ENCODE measurements around the gene DHX58. TPM values are rescaled to one million over a fixed set of nuclear protein-coding genes. Genes with fewer than 3 reads are reported as not detected.

The DHX58 gene
- total RNA-seq, 2 experiments from 2014 or later: 23.8 to 31.1 TPM

GRCh38 chr17:42078396-42079043 lies 34.0 kb downstream of the DHX58 start:
- ATAC-seq: no peak
- Mint-ChIP-seq H3K36me3 (ENCODE audit: low read depth) (no peaks in the 10 kb centered on the region), H3K27ac (no peak overlapping the region), H3K27me3 (peaks cover 4% of the 10 kb centered on the region), H3K4me1 (no peaks in the 10 kb centered on the region), H3K9me3 (ENCODE audit: low read depth) (no peaks in the 10 kb centered on the region), H3K4me3 (no peak overlapping the region)
- intact Hi-C loops (cut with DNase I, micrococcal nuclease): no loop called here
- DNase-seq: no peak
- ChIA-PET CTCF (interaction anchor here (1.1 kb wide), 1 partner anchor 13 kb away, joined by 3 read pairs; no protein-coding TSS in a partner anchor), POLR2A (no interaction called here)

DNA sequence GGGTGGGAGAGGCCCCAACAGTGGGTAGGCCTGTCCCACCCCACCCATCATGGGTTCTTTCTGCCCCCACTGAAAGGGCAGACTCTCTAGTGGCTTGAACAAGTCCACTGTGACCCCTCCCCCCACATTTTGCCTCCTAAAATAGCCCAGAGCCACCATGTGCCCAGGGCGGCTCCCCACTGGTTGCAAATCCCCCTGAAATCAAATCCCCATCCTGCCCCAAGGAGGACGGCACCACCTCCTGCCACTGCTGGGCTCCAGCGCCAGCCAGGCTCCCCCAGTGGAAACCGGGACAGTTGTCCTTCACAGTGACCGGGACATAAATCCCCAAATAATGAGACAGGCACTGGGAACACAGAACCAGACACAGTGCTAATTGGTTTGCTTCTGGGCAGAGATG lies 34.8 kb downstream of the DHX58 start:
- Mint-ChIP-seq H3K4me3 (no peak overlapping the region), H3K27ac (no peak overlapping the region), H3K9me3 (ENCODE audit: low read depth) (no peaks in the 10 kb centered on the region), H3K27me3 (peaks cover 6% of the 10 kb centered on the region), H3K36me3 (ENCODE audit: low read depth) (no peaks in the 10 kb centered on the region), H3K4me1 (no peaks in the 10 kb centered on the region)
- DNase-seq: no peak
- CTCF ChIA-PET: no interaction called here
- intact Hi-C loops (cut with DNase I, micrococcal nuclease): no loop called here
- ATAC-seq: no peak
- POLR2A ChIA-PET: no interaction called here

DNA sequence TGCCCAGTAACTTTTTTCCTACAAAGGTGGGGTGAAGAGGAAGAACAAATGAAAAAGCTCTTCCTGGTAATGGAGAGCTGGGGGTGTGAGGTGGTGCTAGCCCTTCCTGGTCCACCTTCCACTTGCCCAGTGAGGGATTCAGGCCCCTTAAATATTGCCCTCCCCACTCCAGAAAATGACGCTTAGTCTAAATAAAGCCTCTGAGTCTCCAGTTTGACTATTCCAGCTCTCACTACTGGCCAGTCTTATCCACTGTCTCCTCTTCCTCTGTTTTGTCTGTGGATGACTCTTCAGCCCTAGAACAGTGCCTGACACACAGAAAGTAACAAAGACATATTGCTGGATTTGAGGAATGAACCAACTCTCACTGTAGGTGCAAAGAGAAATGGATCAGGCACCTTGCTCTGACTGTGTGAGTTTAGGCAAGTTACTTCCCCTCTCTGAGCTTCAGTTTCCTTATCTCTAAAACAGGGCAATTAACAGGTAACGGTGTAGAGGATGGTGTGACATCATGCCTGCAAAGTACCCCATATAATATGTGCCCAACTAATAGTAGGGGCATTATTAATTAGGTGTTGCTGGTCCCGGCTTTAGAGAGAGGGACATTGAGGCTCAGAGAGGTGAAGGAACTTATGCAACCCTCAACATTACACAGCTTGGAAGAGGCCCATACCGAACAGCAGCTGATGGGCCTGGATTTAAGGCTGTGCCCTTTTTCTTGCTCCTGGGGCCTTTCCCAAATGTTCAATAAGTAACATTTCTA lies 35.5 kb downstream of the DHX58 start:
- DNase-seq (no peak), ATAC-seq (no peak)
- H3K27me3 Mint-ChIP-seq: peaks cover 7% of the 10 kb centered on the region
- H3K4me3 Mint-ChIP-seq: no peak overlapping the region
- intact Hi-C loops (cut with DNase I, micrococcal nuclease): no loop called here
- no peaks in the 10 kb centered on the region for H3K9me3 Mint-ChIP-seq (ENCODE audit: low read depth)
- POLR2A ChIA-PET: no interaction called here
- CTCF ChIA-PET: interaction anchor here (0.7 to 1.1 kb wide), 3 partner anchors 9 to 127 kb away, joined by 3 to 4 read pairs (median 4); no protein-coding TSS in a partner anchor
- no peak overlapping the region for H3K27ac Mint-ChIP-seq
- peaks cover 2% of the 10 kb centered on the region for H3K4me1 Mint-ChIP-seq
- H3K36me3 Mint-ChIP-seq (ENCODE audit: low read depth): no peaks in the 10 kb centered on the region

DNA sequence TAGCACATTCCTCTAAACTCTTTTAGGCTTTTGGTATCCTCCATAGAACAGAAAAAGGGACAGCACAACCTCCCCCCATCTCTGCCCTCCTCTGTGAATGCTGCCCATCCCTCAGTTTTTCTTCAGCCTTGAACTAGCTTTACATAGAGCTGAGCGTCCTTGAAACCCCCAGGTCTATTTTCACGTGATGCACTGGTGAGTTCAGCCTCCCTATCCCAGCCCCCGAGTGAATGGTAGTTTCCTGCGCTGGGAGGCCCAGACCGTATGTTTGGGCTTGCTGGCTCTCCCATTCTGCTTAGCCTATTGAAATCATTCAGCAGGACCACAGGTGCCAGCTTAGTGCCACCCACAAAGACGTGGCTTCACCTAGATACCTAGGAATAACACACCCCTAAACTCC lies 36.7 kb downstream of the DHX58 start:
- intact Hi-C loops (cut with DNase I, micrococcal nuclease): no loop called here

DNA sequence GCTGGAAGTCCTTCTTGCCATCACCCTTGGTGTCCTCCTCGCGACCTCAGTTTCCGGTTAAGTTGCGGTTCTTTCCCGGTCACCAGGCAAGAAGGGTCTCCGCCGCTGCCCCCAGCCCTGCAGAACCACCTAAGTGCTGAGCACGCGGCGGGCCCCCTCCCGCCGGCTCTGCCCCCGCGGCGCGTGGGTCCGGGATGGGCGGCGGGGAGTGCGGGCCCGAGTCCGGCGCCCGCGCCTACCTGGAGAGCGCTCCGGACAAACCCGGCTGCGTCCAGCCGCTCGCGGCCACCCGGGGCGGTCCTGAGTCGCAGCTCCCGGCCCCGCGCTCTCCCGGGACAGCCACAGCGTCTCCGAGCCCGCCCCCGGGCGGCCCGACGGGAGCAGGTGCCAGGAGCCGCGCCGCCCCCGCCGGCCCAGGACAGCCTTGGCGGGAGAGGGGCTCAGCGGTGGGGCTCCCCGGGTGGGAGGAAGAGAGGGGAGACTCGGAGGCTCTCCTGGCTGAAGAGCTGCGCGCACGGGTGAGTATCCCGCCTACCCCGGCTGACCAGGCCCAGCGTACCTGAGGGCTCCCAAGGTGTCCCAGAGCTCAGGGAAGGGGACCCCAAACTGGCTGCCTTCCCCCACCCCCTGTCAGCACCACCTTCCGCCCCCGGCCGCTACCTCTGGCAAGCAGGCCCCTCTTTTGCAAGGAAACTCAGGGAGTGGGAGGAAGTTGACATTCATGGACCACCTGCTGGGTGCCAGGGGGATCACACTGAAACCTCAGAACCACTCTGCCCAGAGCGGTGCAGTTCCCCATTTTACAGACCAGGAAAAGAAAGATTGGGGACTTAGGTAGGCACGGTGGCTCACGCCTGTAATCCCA lies 40.0 kb downstream of the DHX58 start:
- Mint-ChIP-seq H3K27ac (no peak overlapping the region), H3K36me3 (ENCODE audit: low read depth) (no peaks in the 10 kb centered on the region), H3K4me3 (peak overlapping the region; percentile 33), H3K27me3 (peaks cover 15% of the 10 kb centered on the region), H3K4me1 (peaks cover 6% of the 10 kb centered on the region), H3K9me3 (ENCODE audit: low read depth) (no peaks in the 10 kb centered on the region)
- ATAC-seq (peak; percentile 21), DNase-seq (no peak)
- POLR2A ChIA-PET: interaction anchor here (0.5 kb wide), 1 partner anchor 491 kb away, joined by 4 read pairs; no protein-coding TSS in a partner anchor
- CTCF ChIA-PET: interaction anchor here (0.6 to 1.0 kb wide), 3 partner anchors 23 to 109 kb away, joined by 3 to 5 read pairs (median 3); no protein-coding TSS in a partner anchor
- intact Hi-C loops (cut with DNase I, micrococcal nuclease): no loop called here

More for the DNA sequence above, 36.7 kb downstream of the DHX58 start:
- ATAC-seq (no peak), DNase-seq (no peak)
- Mint-ChIP-seq H3K27me3 (peaks cover 15% of the 10 kb centered on the region), H3K4me3 (no peak overlapping the region), H3K27ac (no peak overlapping the region), H3K4me1 (peaks cover 6% of the 10 kb centered on the region), H3K36me3 (ENCODE audit: low read depth) (no peaks in the 10 kb centered on the region), H3K9me3 (ENCODE audit: low read depth) (no peaks in the 10 kb centered on the region)
- ChIA-PET CTCF (no interaction called here), POLR2A (no interaction called here)

GRCh38 chr17:42071810-42072209 lies 40.7 kb downstream of the DHX58 start:
- intact Hi-C loops (cut with DNase I, micrococcal nuclease): no loop called here
- ChIA-PET POLR2A (no interaction called here), CTCF (interaction anchor here (0.6 to 1.3 kb wide), 4 partner anchors 24 to 110 kb away, joined by 3 to 5 read pairs (median 4); no protein-coding TSS in a partner anchor)
- Mint-ChIP-seq H3K27ac (no peak overlapping the region), H3K4me3 (peak overlapping the region; percentile 33), H3K4me1 (peaks cover 6% of the 10 kb centered on the region), H3K9me3 (ENCODE audit: low read depth) (no peaks in the 10 kb centered on the region), H3K36me3 (ENCODE audit: low read depth) (no peaks in the 10 kb centered on the region), H3K27me3 (peaks cover 15% of the 10 kb centered on the region)
- DNase-seq (no peak), ATAC-seq (no peak)

DNA sequence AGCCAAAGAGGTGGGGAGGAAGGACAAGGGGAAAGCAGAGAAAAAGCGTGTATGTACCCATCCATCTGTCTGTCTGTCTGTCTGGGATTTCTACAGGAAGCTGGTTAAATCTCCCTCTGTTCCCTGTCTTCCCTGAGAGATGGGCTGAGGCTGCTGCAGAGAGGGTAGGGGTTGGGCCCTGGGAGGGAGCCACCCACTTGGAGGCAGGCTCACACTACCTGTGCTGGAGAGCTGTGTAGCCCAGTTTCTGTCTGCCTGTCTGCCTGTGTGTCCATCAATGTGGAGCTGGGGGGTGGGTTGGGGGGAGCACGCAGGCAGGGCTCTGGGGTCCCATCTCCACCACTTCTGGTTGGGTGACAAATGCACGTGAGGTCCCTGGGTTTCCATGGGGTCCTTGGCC lies 43.5 kb downstream of the DHX58 start:
- Mint-ChIP-seq H3K36me3 (ENCODE audit: low read depth) (no peaks in the 10 kb centered on the region), H3K9me3 (ENCODE audit: low read depth) (no peaks in the 10 kb centered on the region), H3K4me3 (no peak overlapping the region), H3K4me1 (peaks cover 12% of the 10 kb centered on the region), H3K27ac (no peak overlapping the region), H3K27me3 (peaks cover 14% of the 10 kb centered on the region)
- ATAC-seq: no peak
- no peak for DNase-seq
- ChIA-PET POLR2A (no interaction called here), CTCF (interaction anchor here (1.2 to 1.9 kb wide), 3 partner anchors 29 to 49 kb away, joined by 3 to 8 read pairs (median 3); partner anchors contain the start of gene ZNF385C)
- intact Hi-C loops (cut with DNase I, micrococcal nuclease): no loop called here

DNA sequence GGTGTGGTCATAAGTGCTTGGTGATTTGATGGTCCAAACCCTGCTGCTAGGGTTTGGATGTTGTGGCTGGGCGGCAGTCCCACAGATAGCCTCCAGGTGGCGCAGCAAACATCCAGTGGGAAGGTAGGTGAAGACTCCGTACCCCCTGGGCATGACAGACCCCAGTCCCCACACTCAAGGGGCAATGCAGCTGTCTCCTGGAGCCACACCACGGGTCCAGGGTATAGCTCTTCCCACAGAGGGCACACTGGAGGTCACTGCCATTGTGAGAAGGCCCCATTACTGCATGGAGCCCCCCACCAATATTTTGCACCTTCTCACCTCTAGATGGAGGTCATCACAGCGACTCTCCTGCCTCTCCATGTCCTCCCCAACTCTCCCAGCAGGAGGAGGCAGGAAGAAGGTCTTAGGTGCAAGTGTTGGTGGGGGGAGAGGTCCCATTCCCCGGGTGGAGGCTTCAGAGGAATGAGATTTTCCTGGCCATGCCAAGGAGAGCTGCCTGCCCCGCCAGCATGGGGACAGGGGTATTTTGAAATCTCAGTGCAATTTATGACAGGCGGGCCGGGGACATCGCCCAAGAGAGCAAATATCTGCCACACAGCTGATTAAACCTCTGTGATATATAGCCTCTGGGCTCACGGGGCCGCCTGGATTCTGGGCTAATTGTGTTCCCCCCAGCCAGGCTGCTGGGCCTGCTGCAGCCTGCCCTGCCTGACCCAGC lies 45.0 kb downstream of the DHX58 start:
- no peaks in the 10 kb centered on the region for H3K9me3 Mint-ChIP-seq (ENCODE audit: low read depth)
- H3K36me3 Mint-ChIP-seq (ENCODE audit: low read depth): no peaks in the 10 kb centered on the region
- H3K27ac Mint-ChIP-seq: no peak overlapping the region
- intact Hi-C loops (cut with DNase I, micrococcal nuclease): loop anchor here (1.0 to 2.0 kb wide), 5 partner anchors 34 to 339 kb away; partner anchors contain the start of gene KCNH4 (in 1 of the 2)
- ATAC-seq: peak; percentile 62
- peaks cover 21% of the 10 kb centered on the region for H3K4me1 Mint-ChIP-seq
- peak; percentile 85 for DNase-seq
- ChIA-PET POLR2A (no interaction called here), CTCF (interaction anchor here (0.5 to 2.1 kb wide), 34 partner anchors 9 to 353 kb away, joined by 3 to 10 read pairs (median 4); partner anchors contain the start of genes DHX58, NKIRAS2, ODAD4 and ZNF385C)
- H3K27me3 Mint-ChIP-seq: peaks cover 9% of the 10 kb centered on the region
- H3K4me3 Mint-ChIP-seq: no peak overlapping the region

GRCh38 chr17:42065201-42065600 lies 47.3 kb downstream of the DHX58 start:
- POLR2A ChIA-PET: no interaction called here
- peaks cover 15% of the 10 kb centered on the region for H3K4me1 Mint-ChIP-seq
- peak overlapping the region; percentile 1 for H3K27ac Mint-ChIP-seq
- H3K27me3 Mint-ChIP-seq: no peaks in the 10 kb centered on the region
- no peaks in the 10 kb centered on the region for H3K36me3 Mint-ChIP-seq (ENCODE audit: low read depth)
- intact Hi-C loops (cut with DNase I, micrococcal nuclease): no loop called here
- H3K4me3 Mint-ChIP-seq: no peak overlapping the region
- ATAC-seq (no peak), DNase-seq (no peak)
- CTCF ChIA-PET: interaction anchor here (0.6 to 2.1 kb wide), 17 partner anchors 9 to 88 kb away, joined by 3 to 9 read pairs (median 3); partner anchors contain the start of genes DNAJC7 and KAT2A
- no peaks in the 10 kb centered on the region for H3K9me3 Mint-ChIP-seq (ENCODE audit: low read depth)

- no peak overlapping the region for H3K4me3 Mint-ChIP-seq
- no peak overlapping the region for H3K27ac Mint-ChIP-seq
- intact Hi-C loops (cut with DNase I, micrococcal nuclease): loop anchor here in 1 of 2 experiments (1.0 kb wide), 1 partner anchor 99 kb away; no protein-coding TSS in a partner anchor
- ChIA-PET CTCF (interaction anchor here (0.6 to 1.7 kb wide), 3 partner anchors 37 to 219 kb away, joined by 3 to 4 read pairs (median 3); no protein-coding TSS in a partner anchor), POLR2A (no interaction called here)
- ATAC-seq (no peak), DNase-seq (no peak)
- H3K36me3 Mint-ChIP-seq (ENCODE audit: low read depth): no peaks in the 10 kb centered on the region
- H3K9me3 Mint-ChIP-seq (ENCODE audit: low read depth): no peaks in the 10 kb centered on the region
- peaks cover 15% of the 10 kb centered on the region for H3K4me1 Mint-ChIP-seq
- H3K27me3 Mint-ChIP-seq: no peaks in the 10 kb centered on the region
Observed at GRCh38 chr17:42062681-42063080, 49.8 kb downstream of the DHX58 start.
